GM23338 (cell line): ENCODE measurements around the gene MMP15. TPM values are rescaled to one million over a fixed set of nuclear protein-coding genes. Genes with fewer than 3 reads are reported as not detected.

Experiments used
- ATAC-seq: fragments of 200-7000 bp; cut with Tn5 transposase; 3 replicates; pipeline ENCODE4 v1.9.1; 2020
- DNase-seq: peaks from one replicate; pipeline ENCODE4 v3.0.0-alpha.2; 2015; ENCODE audit warnings: low spot score
- H2AFZ ChIP-seq: fragments of 200-600 bp; sonication (generic); 2 replicates; pipeline ENCODE4 v1.8.0; 2016; ENCODE audit warnings: antibody characterized with exemption, mild to moderate bottlenecking, moderate library complexity
- H3F3A ChIP-seq: fragments of 200-600 bp; sonication (generic); replicated peaks from 2 replicates; pipeline ENCODE4 v1.8.0; 2017; ENCODE audit warnings: antibody characterized with exemption, mixed run types, low read depth
- H3K27ac ChIP-seq: fragments of 200-600 bp; sonication (generic); 2 replicates; pipeline ENCODE4 v1.6.1; 2016; ENCODE audit warnings: low read depth
- H3K27me3 ChIP-seq: fragments of 200-600 bp; sonication (generic); 2 replicates; pipeline ENCODE4 v1.8.0; 2016; ENCODE audit warnings: mild to moderate bottlenecking, mixed run types, moderate library complexity; ENCODE audit not compliant: insufficient read depth
- H3K36me3 ChIP-seq: fragments of 200-600 bp; sonication (generic); 2 replicates; pipeline ENCODE4 v1.8.0; 2016; ENCODE audit warnings: mild to moderate bottlenecking; ENCODE audit not compliant: insufficient read depth
- H3K4me1 ChIP-seq: fragments of 200-600 bp; sonication (generic); 2 replicates; pipeline ENCODE4 v1.8.0; 2016; ENCODE audit warnings: mild to moderate bottlenecking, moderate library complexity; ENCODE audit not compliant: insufficient read depth
- H3K4me2 ChIP-seq: fragments of 200-600 bp; sonication (generic); 2 replicates; pipeline ENCODE4 v1.7.1; 2017; ENCODE audit warnings: mixed run types
- H3K4me3 ChIP-seq: fragments of 200-600 bp; sonication (generic); 2 replicates; pipeline ENCODE4 v1.6.1; 2016; ENCODE audit warnings: mixed run types
- H3K79me2 ChIP-seq: fragments of 200-600 bp; sonication (generic); replicated peaks from 2 replicates; pipeline ENCODE4 v1.8.0; 2017; ENCODE audit warnings: mild to moderate bottlenecking; ENCODE audit not compliant: insufficient read depth
- H3K9me2 ChIP-seq: fragments of 200-600 bp; sonication (generic); 2 replicates; pipeline ENCODE4 v1.8.0; 2017; ENCODE audit not compliant: insufficient read depth
- H4K20me1 ChIP-seq: fragments of 200-600 bp; sonication (generic); replicated peaks from 2 replicates; pipeline ENCODE4 v1.8.0; 2017; ENCODE audit warnings: mild to moderate bottlenecking; ENCODE audit not compliant: insufficient read depth
- H3K27ac Mint-ChIP-seq: 2 replicates; pipeline ENCODE4 v1.8.0; 2020; ENCODE audit warnings: inconsistent platforms, mild to moderate bottlenecking, moderate library complexity, mixed read lengths
- H3K27me3 Mint-ChIP-seq: 3 replicates; pipeline ENCODE4 v1.8.0; 2022; ENCODE audit warnings: low read depth, mild to moderate bottlenecking, moderate library complexity, mixed read lengths, inconsistent platforms; ENCODE audit not compliant: insufficient read depth, poor library complexity
- H3K36me3 Mint-ChIP-seq: 3 replicates; pipeline ENCODE4 v1.8.0; 2021; ENCODE audit warnings: low read depth, mild to moderate bottlenecking, inconsistent platforms, moderate library complexity, mixed read lengths
- H3K4me1 Mint-ChIP-seq: 3 replicates; pipeline ENCODE4 v1.8.0; 2020; ENCODE audit warnings: mild to moderate bottlenecking, inconsistent platforms, mixed read lengths
- H3K4me3 Mint-ChIP-seq: 3 replicates; pipeline ENCODE4 v1.8.0; 2021; ENCODE audit warnings: moderate library complexity, mild to moderate bottlenecking, inconsistent platforms, mixed read lengths
- H3K9me3 Mint-ChIP-seq: 3 replicates; pipeline ENCODE4 v1.8.0; 2020; ENCODE audit warnings: moderate library complexity, mild to moderate bottlenecking, inconsistent platforms, mixed read lengths
- CTCF ChIP-seq, 2 experiments: fragments of 200-600 bp in 1 of 2; sonication (generic) in 1 of 2; conservative IDR thresholded peaks; 2 replicates each; pipeline versions ENCODE4 v1.5.1 to v1.6.1; 2016 to 2017; ENCODE audit warnings: antibody characterized with exemption in 2 of 2, low read depth in 2 of 2, mild to moderate bottlenecking in 2 of 2, moderate library complexity in 1 of 2
- ZNF331 ChIP-seq: fragments of 250-450 bp; sonication (Bioruptor Pico); IDR thresholded peaks from 2 replicates; pipeline ENCODE4 v1.5.0; 2020; ENCODE audit warnings: low read depth, mild to moderate bottlenecking, moderate library complexity
- polyA plus RNA-seq: library from polyadenylated mRNA; unstranded; fragments of >200 nt; fragmentation: Nextera tagmentation; extraction: Ambion mirVana; gene quantifications from 2 replicates; pipeline ENCODE4 v1.2.1, GENCODE V29; 2016
- total RNA-seq: library from RNA; depleted of rRNA; stranded (reverse); fragments of >200 nt; shearing (Covaris generic); gene quantifications from 2 replicates; pipeline ENCODE4 v1.2.3, GENCODE V29; 2014
- TF ChIP-seq, protein P1 (sequence below): fragments of 250-450 bp; sonication (Bioruptor Pico); IDR thresholded peaks from 2 replicates; pipeline ENCODE4 v1.5.0; 2020; ENCODE audit warnings: mild to moderate bottlenecking, moderate library complexity

Gene MMP15
- total and polyA plus RNA-seq, 2 experiments from 2014 or later = 10.9 to 79.1 TPM

GRCh38 chr16:58000706-58001676 is 24.6 kb upstream of the MMP15 start, which contains the start of gene USB1 (continued):
- TF ChIP-seq, protein P1, sequence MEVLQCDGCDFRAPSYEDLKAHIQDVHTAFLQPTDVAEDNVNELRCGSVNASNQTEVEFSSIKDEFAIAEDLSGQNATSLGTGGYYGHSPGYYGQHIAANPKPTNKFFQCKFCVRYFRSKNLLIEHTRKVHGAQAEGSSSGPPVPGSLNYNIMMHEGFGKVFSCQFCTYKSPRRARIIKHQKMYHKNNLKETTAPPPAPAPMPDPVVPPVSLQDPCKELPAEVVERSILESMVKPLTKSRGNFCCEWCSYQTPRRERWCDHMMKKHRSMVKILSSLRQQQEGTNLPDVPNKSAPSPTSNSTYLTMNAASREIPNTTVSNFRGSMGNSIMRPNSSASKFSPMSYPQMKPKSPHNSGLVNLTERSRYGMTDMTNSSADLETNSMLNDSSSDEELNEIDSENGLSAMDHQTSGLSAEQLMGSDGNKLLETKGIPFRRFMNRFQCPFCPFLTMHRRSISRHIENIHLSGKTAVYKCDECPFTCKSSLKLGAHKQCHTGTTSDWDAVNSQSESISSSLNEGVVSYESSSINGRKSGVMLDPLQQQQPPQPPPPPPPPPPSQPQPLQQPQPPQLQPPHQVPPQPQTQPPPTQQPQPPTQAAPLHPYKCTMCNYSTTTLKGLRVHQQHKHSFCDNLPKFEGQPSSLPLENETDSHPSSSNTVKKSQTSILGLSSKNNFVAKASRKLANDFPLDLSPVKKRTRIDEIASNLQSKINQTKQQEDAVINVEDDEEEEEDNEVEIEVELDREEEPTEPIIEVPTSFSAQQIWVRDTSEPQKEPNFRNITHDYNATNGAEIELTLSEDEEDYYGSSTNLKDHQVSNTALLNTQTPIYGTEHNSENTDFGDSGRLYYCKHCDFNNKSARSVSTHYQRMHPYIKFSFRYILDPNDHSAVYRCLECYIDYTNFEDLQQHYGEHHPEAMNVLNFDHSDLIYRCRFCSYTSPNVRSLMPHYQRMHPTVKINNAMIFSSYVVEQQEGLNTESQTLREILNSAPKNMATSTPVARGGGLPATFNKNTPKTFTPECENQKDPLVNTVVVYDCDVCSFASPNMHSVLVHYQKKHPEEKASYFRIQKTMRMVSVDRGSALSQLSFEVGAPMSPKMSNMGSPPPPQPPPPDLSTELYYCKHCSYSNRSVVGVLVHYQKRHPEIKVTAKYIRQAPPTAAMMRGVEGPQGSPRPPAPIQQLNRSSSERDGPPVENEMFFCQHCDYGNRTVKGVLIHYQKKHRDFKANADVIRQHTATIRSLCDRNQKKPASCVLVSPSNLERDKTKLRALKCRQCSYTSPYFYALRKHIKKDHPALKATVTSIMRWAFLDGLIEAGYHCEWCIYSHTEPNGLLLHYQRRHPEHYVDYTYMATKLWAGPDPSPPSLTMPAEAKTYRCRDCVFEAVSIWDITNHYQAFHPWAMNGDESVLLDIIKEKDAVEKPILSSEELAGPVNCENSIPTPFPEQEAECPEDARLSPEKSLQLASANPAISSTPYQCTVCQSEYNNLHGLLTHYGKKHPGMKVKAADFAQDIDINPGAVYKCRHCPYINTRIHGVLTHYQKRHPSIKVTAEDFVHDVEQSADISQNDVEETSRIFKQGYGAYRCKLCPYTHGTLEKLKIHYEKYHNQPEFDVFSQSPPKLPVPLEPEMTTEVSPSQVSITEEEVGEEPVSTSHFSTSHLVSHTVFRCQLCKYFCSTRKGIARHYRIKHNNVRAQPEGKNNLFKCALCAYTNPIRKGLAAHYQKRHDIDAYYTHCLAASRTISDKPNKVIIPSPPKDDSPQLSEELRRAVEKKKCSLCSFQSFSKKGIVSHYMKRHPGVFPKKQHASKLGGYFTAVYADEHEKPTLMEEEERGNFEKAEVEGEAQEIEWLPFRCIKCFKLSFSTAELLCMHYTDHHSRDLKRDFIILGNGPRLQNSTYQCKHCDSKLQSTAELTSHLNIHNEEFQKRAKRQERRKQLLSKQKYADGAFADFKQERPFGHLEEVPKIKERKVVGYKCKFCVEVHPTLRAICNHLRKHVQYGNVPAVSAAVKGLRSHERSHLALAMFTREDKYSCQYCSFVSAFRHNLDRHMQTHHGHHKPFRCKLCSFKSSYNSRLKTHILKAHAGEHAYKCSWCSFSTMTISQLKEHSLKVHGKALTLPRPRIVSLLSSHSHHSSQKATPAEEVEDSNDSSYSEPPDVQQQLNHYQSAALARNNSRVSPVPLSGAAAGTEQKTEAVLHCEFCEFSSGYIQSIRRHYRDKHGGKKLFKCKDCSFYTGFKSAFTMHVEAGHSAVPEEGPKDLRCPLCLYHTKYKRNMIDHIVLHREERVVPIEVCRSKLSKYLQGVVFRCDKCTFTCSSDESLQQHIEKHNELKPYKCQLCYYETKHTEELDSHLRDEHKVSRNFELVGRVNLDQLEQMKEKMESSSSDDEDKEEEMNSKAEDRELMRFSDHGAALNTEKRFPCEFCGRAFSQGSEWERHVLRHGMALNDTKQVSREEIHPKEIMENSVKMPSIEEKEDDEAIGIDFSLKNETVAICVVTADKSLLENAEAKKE (CRISPR knock-in tag) = no peak
- TF ChIP-seq ZNF331 (CRISPR knock-in tag) (no peak), CTCF (conservative IDR thresholded peaks at IDR 0.05; ENCODE audit: low read depth in 2 of 2) (peak; percentile 45 to 63)

- Histone ChIP-seq H3K36me3 (peaks cover 13% of the 10 kb centered on the region), H3F3A (peaks cover 7% of the 10 kb centered on the region), H3K4me1 (peaks cover 8% of the 10 kb centered on the region), H2AFZ (peak overlapping the region; percentile 86; the same call in 1 of the 2 replicates), H3K4me3 (peak overlapping the region; percentile 95), H3K79me2 (peaks cover 20% of the 10 kb centered on the region), H3K9me2 (no peaks in the 10 kb centered on the region), H3K27me3 (no peaks in the 10 kb centered on the region), H3K4me2 (peak overlapping the region; percentile 98), H4K20me1 (peaks cover 3% of the 10 kb centered on the region; the same call in 1 of the 2 replicates), H3K27ac (no peak overlapping the region)
- H3K4me3 Mint-ChIP-seq = peak overlapping the region; percentile 90
- no peak for ATAC-seq
- TF ChIP-seq CTCF (conservative IDR thresholded peaks at IDR 0.05; ENCODE audit: low read depth in 2 of 2) = no peak
- peaks cover 52% of the 10 kb centered on the region for H3K36me3 Mint-ChIP-seq
- no peak for DNase-seq
- peaks cover 22% of the 10 kb centered on the region for H3K4me1 Mint-ChIP-seq
- H3K27ac Mint-ChIP-seq = no peak overlapping the region; the same call in 1 of the 2 replicates
- peaks cover 14% of the 10 kb centered on the region for H3K27me3 Mint-ChIP-seq
- H3K9me3 Mint-ChIP-seq = peaks cover 4% of the 10 kb centered on the region; the same call in 1 of the 3 replicates
Observed at GRCh38 chr16:58001781-58002415, 23.7 kb upstream of the MMP15 start.
